GM12892 (cell line): ENCODE data around the gene TKFC.
A peak's percentile ranks its signal among the peaks of the same experiment; 100 is the strongest.

Experiments
- DNase-seq: peaks from one replicate; pipeline ENCODE4 v3.0.0; 2011; ENCODE audit not compliant: insufficient read length
- FAIRE-seq: peaks from 2 replicates; lab custom pipeline; 2011; peaks lifted over from hg19 to GRCh38; lab: Jason Lieb, UNC
- POLR2A ChIP-seq: IDR thresholded peaks from 2 replicates; pipeline ENCODE4 v1.6.1; 2011; ENCODE audit warnings: low read depth, low read length, control low read depth
- POLR2AphosphoS5 ChIP-seq: IDR thresholded peaks from 2 replicates; pipeline ENCODE4 v1.6.1; 2011; ENCODE audit warnings: low read depth, low read length, control low read depth
- TAF1 ChIP-seq: IDR thresholded peaks from 2 replicates; pipeline ENCODE4 v1.6.1; 2011; ENCODE audit warnings: low read depth, mild to moderate bottlenecking, control low read depth, low read length, borderline replicate concordance

The TKFC gene

DNA sequence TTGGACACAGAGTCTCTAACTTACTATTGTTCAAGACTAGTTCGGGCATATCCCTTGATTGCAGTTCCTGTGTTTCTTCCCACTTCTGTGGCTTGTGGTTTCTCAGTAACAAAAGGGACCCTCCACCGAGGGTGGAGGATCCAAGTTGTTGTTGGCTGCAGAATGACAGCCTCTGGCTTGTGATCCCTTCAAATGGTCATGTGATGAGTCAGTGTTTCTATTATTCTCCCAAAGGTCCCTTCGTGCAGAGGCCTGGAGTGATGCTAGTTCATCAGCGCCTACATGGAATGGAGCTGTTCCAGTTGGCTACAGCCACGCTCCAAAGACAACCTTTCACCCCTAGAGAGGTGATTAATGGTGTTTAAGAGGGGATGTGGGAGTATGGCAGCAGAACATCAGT, 35.3 kb upstream of the TKFC start:
- TF ChIP-seq POLR2A (no peak), TAF1 (no peak), POLR2AphosphoS5 (no peak)
- DNase-seq (no peak), FAIRE-seq (no peak)

DNA sequence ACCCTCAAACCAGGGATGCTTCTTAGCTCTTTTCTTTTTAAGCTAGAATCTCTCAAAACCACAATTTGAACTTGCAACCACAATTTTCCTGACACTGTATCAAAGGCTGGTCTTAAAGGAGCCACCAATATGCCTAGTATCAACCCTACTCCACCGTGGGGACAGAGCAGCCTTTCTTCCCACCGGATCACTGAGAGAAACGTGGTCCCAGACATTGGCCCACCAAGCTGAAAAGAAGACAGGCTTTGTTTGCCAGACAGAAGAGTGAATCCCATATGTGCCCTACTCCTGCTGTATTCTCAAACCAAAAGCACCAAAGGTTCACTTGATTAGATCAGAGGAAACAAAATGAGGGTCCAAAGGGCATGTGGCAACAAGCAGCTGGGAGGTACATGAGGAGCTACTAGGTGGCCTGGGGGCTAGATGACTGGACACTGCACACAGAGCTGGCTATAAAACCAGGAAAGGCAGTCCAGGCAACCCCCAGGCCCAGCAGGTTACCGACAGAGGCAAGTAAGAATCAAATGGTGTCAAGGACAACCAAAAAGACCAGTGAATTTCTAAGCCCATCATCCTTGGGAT, 34.3 kb upstream of the TKFC start:
- TF ChIP-seq TAF1 (no peak), POLR2AphosphoS5 (peak; percentile 43)
- DNase-seq, result no peak
- no peak for FAIRE-seq

DNA sequence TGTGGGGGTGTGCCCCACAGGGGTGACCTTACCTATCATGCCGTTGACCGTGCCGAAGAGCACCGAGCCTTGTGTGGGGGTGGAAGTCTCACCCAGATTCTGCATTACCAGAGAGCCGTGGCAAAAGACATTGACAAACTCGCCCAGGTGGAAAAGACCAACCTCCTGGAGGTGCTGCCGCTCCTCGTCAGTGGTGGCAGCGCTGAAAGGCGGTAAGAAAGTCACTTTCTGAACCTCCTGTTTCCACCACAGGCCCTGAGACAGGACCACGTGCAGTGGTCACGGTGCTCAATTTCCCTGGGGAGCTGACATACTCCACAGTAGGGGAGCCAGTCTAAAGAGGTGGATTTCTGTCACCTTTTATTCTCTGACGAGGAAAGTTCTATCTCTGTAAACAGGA, 30.5 kb upstream of the TKFC start:
- DNase-seq (no peak), FAIRE-seq (no peak)
- no peak for TF ChIP-seq TAF1
- no peak for TF ChIP-seq POLR2A
- no peak for TF ChIP-seq POLR2AphosphoS5

DNA sequence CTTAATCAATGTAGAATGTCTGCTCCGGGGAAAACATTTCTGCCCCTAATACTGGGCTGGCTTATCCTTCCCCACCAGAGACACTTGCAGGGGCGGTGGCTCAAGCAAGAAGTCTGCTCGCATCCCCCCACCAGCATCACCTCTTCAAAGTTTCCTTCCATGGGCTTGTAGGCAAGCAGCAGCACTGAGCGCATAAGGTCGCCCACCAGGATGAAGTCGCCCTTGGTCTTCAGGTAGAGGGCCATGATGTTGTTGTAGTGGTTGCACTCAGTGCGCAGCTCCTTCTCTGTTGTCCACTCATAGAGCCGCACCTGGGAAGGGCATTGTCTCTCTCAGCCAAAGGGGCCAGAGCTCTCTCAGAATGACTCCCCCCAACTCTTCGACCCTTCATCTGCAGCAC, 29.3 kb upstream of the TKFC start:
- TF ChIP-seq POLR2AphosphoS5, result no peak
- no peak for TF ChIP-seq POLR2A
- no peak for TF ChIP-seq TAF1
- FAIRE-seq (no peak), DNase-seq (no peak)

DNA sequence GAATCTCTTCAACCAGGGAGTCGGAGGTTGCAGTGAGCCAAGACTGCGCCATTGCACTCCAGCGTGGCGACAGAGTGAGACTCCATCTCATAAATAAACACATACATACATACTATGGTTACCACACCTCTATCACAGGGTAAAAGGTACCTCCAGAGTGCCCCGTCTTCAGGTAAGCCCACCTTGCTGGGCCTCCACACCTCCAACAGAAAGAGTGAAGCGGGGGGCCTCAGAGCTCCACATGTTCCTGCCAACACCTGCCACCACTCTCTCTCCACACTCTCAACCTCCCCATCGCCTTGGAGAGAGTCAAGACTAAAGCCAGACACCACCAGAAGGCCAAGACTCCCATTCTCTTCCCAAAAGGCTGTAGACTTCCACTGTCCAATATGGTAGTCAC, 27.6 kb upstream of the TKFC start:
- TF ChIP-seq TAF1 (no peak), POLR2AphosphoS5 (no peak), POLR2A (no peak)
- DNase-seq (no peak), FAIRE-seq (no peak)

DNA sequence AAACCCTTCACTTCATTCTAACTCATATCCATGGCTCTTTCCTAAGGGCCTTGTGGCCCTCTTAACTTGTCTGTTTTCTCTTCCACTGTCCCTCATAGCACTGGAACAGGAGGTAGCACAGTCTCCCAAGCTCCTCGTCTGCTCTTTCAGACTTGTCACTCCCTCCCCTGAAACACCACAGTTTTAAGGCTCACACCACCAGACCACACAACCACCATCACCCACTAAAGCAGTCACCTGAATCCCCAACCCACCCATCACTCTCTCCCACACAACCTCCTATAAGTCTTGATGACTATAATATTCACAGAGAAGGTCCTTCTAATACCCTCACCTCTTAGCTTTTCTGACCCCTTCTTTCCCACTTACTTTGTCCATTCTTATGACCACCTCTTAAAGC, 26.8 kb upstream of the TKFC start:
- TF ChIP-seq POLR2AphosphoS5 (no peak), TAF1 (no peak), POLR2A (no peak)
- FAIRE-seq (no peak), DNase-seq (no peak)

DNA sequence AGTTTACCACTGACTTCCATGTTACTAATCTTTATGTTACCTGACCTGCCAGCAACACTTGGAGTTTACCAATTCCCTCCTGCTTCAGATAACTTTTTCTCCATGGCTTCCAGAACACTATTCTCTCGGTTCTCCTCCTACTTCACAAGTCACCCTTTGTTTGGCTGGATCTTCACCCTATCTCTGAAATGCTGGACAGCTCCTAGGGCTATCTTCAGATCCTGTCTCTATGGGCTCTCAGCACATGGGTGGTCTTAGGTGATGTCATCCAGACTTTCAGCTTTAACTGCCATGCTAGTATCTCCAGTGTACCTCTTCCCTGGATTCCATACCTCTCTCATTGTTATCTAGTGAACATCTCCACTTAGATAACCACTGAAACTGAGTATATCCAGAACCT, 25.7 kb upstream of the TKFC start:
- FAIRE-seq (no peak), DNase-seq (no peak)
- TF ChIP-seq POLR2A (no peak), TAF1 (no peak), POLR2AphosphoS5 (no peak)

DNA sequence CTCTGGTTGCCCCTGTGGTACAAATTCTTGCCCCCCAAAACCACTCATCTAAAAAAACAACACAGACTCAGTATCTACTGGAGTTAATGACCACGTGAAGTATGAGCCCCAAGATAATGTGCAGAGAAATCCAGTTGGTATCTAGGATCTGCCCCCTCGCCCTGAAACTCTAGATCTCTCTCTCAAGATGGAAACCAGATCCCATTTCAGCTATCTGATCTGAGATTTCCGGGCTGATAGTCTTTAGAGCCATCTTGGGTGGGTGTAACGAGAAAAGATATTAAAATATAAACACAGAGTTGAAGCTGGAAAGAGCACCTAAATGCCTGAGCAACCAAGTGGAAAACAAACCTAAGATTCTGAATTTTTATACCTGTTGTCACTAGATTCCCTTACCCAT, 23.9 kb upstream of the TKFC start:
- TF ChIP-seq POLR2AphosphoS5, result no peak
- TF ChIP-seq POLR2A, result no peak
- TF ChIP-seq TAF1, result no peak
- DNase-seq (no peak), FAIRE-seq (no peak)

DNA sequence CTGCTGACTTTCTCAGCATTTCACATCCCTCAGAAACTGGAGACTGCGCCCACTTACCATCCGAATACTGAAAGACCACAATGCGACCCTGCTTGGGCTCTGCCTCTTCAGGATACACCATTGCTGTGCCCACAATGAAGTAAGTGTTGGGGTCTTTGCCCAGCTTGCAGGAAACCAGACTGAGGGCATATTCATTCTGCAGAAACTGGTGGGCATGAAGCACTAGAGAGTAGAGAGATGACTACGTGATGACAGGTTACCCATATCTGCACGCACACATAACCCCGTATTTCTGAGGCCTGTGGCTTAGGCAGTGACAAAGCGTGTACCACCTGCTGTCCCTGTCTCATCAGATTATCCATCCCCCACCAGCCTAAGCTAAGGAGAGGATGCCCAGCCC, 23.3 kb upstream of the TKFC start:
- no peak for FAIRE-seq
- TF ChIP-seq TAF1, result no peak
- TF ChIP-seq POLR2AphosphoS5, result no peak
- no peak for TF ChIP-seq POLR2A

DNA sequence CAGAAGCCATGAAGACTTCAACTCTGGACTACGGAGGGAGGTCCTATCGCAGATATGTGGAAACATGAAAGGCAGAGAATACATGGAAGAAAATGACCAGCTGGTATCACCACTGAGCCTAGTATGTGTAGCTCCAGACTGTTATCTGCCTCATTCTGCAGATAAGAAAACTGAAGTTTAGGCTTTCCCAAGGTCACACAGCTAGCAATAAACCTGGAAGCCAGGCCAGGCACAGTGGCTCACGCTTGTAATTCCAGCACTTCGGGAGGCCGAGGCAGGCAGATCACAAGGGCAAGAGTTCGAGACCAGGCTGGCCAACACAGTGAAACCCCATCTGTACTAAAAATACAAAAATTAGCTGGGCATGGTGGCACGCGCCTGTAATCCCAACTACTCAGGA, 22.3 kb upstream of the TKFC start:
- TF ChIP-seq TAF1 (no peak), POLR2AphosphoS5 (no peak), POLR2A (no peak)
- FAIRE-seq (no peak), DNase-seq (no peak)

More for the DNA sequence above, 23.3 kb upstream of the TKFC start:
- no peak for DNase-seq

DNA sequence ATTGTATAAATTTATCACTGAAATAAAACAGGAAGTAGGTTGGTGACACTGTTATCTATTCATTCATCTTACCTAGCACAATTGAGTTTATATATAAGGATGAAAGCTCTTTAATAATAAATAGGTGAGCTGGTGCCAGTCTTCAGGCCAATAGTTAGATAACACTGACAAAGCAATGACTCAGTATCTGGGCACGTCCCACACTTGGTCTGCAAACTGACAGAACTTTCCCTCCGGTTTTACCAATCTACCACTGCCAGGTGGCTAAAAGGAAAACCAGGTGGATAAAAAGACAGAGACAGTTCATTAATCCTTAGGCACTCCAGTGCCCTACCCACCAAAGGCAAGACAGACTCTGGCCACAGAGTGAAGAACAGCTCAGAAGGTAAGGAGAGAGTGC, 17.8 kb upstream of the TKFC start:
- no peak for TF ChIP-seq TAF1
- TF ChIP-seq POLR2A, result no peak
- no peak for TF ChIP-seq POLR2AphosphoS5
- DNase-seq (no peak), FAIRE-seq (no peak)

DNA sequence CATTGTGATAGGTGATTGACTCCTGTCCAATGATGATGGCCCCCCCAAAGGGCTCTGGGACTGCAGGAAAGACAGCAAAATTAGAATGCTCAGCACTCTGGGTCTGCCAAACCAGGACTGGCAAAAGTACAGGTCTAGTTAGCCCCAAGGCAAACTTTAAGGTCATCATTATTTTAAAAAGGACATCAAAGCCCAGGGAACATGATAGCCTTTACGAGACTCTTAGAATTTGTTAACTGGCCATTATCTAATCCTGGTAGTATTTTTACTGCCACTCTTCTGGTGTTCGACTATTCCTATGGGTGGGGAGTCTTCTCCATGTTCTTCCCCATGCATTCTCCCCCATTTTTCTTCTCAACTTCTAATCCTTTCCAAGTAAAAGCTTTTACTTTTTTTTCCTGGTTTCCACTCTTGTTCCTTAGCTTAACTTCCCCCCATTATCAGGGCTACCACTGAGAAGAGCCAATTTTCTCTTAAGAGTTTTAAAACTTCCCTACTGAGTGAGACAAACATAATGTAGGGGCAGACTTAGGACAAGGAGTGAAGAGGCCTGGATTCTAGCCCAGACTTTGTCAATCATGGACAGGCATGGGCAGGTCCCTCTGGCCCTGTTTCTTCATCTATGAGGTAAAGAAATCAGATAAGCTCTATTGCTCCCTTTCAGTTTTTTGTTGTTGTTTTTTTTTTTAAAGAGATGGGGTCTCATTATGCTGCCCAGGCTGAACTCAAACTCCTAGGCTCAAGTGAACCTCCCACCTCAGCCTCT, 7.2 kb upstream of the TKFC start:
- no peak for DNase-seq
- TF ChIP-seq POLR2A (no peak), POLR2AphosphoS5 (no peak), TAF1 (no peak)
- FAIRE-seq, result no peak
